NCI-H226 (cell line): ENCODE measurements around the gene OR6S1.
"Not testable (repeated sequence)": the region's sequence is repeated elsewhere in the genome, so short reads cannot be mapped to it uniquely, and the experiment has no call there.

Experiments
- DNase-seq: peaks from one replicate; pipeline ENCODE4 v3.0.0-alpha.2; 2015

Gene OR6S1

DNA sequence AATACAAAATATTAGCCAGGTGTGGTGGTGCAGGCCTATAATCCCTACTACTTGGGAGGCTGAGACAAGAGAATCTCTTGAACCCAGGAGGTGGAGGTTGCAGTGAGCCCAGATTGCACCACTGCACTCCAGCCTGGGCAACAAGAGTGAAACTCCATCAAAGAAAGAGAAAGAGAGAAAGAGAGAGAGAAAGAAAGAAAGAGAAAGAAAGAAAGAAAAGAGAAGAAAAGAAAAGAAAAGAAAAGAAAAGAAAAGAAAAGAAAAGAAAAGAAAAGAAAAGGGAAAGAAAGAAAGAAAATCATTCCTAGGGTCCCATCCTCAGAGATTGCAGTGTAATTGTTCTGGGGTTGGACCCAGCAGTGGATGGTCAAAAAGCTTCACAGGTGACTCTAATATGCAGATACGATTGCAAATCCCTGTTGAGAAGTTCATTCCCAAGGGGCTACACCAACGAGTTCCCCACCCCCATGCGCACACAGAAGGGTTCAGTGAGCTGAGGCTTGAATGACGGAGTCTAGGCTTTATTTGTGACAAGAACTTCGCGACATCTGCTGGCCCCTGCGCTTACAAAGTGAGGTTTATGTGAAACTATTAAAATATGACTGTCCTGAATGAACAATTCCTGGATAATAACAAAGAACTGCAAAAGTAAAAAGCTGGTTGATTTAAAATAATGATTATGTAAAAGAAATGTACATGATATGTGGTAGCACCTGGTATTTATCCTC lies 32.9 kb downstream of the OR6S1 start:
- no peak for DNase-seq

DNA sequence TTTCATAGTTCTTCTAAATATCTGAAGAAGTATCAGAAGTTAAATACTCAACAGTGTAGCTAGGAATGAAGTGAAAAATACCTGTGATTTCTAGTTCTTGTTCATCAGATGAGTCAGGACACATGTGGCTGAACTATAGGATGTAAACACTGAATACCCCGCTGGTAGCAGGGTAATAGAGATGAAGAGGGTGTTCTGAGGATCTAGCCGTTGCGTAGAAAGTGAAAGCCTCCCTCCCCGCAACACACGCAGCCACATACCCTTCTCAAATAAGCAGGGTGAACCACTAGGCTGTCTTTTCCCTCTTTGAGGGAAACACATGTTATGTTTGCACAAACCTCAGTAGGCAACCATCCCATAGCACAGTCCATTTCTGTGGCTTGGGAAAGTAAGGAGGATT lies 33.9 kb downstream of the OR6S1 start:
- DNase-seq: no peak

DNA sequence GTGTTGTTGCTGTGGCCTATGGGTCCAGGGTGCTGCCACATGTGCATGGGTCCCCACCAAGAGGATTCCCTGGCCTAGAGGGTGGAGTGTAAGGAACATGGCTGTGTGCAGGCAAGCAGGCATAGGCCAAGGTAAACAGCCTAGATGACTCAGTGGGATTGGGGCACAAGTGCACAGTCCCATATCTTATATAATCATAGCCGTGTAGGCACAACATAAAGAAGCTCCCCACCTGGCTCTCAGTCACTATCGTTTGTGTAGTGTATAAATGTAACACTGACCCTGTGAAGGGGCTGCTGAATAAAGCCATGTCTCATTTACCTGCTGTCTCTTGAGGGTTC lies 34.6 kb downstream of the OR6S1 start:
- no peak for DNase-seq

DNA sequence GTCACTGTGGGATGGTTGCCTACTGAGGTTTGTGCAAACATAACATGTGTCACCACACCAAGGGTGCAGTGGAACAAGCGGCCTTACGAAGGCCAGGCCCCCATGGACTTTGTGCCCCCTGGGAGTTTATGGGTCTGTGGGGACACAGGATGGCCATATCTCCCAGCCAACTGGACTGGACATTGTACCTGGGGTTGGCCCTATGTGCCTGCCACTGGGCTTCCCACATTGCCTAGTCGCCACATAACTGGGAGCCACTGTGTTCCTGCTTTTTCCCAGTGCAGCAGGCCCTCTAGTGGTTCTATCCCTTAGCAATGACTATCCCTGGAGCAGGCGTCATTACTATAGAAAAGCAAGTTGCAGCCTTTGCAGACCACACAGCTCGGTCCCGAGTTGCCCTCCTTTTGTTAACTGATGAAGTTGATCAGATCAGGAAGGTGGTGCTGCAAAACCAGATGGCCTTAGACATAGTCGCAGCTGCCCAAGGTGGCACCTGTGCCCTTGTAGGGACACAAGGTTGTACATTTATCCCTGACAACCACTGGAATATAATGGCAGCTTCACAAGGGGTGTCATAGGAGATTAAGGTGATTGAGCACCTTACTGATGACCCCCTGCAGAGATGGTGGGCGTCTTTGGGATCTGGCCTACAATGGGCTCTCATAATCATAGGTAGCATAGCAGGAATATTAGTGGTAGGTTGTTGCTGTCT lies 35.1 kb downstream of the OR6S1 start:
- DNase-seq: peak; percentile 32

DNA sequence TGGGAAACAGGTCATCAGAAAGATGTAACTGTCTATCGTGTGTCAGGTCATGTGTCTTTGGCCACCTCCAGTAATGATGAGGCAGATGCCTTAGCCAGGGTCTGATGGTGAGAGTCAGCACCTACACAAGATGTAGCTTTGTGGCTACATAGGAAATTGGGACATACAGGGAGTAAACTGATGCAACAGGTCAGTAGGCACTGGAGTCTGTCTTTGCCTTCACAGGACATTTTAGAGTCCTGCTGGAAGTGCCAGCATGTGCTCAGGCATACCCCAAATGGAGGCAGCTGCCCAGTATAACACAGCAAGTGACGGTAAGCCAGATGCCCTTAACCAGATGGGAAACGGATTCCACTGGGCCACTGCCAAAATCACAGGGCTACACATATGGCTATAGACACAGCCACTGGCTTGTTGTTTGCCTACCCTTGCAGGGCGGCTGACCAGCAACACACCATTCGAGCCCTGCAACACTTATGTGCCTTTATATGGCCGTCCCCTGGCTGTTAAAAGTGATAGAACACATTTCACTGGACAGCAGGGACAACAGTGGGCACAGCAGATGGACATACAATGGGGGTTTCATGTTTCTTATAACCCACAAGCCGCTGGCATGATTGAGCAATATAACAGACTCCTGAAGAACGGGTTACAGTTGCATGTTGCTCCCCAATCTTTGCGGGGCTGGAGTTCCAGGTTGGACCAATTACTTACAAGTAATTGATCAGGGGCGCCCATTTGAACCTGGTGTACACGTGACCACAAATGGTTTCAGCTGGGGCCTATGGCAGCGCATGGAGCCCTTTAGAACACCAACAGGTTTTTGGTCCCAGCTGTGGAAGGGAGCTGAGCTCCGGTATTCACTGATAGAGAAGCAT lies 37.4 kb downstream of the OR6S1 start:
- no peak for DNase-seq

DNA sequence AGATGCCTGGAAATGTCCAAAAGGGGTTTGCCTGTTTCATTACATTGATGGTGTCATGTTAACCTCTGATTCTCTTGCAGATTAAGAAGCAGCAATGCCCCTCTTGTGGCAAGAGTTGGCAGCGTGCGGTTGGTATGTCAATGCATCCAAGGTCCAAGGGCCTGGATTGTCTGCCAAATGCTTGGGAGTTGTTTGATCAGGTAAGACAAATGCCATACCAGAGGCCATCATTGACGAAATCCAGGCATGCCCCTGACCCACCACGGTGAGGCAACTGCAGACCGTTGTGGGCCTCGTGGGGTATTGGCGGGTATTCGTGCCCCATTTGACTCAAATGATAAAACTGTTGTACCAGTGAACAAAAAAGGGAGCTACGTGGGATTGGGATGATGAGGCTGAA lies 38.9 kb downstream of the OR6S1 start:
- no peak for DNase-seq

DNA sequence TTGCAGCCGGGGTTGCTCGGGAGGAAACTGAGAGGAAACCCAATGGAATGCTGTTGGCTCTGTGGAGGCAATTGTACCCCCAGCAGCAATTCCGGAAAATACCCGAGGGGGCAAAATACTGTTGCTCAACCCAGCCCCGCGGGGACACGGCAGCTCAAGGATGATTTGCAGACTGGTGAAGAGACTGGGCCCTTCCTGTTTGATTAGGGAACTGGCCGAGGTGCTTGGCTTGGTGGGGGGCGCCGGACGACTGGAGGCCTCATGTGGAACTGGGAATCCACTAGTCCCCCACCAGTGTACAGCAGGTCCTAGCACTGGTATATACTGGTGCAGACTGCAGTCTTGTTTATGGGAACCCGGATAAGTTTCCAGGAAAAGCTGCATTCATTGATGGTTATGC lies 40.0 kb downstream of the OR6S1 start:
- no peak for DNase-seq

DNA sequence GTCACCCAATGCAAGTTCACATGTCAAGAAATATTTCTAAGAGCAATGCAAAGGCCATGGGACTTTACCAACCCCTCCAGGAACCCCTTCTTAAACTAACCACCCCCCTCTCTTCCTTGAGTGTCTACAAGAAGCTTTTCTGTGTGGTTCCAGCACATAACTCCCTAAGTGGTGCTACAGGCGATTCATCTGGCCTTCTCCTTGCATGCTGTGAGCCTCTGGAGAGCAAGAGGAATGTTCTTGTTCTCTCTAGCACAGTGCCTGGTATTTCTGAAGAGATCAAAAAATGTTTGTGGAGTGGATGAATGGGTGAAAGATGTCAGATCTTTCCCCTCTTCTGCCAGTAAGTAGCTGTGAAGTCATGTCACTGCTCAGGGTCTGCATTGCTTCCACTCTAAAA lies 44.4 kb downstream of the OR6S1 start:
- DNase-seq: no peak

DNA sequence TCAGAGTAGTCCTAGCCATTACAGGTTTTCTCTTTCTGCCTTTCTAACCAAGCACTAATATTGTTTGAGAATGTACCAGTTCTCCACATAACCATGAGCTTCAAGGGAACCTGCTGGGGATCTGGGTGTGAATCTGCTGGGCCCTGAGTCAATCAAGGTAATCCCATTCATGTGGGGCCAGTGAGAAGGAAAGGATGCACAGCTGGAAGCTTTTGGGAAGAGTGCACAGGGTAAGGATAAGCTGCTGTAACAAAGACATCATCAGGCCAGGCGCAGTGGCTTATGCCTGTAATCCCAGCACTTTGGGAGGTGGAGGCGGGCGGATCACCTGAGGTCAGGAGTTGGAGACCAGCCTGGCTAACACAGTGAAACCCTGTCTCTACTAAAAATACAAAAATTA lies 45.8 kb downstream of the OR6S1 start:
- not testable (repeated sequence) for DNase-seq

DNA sequence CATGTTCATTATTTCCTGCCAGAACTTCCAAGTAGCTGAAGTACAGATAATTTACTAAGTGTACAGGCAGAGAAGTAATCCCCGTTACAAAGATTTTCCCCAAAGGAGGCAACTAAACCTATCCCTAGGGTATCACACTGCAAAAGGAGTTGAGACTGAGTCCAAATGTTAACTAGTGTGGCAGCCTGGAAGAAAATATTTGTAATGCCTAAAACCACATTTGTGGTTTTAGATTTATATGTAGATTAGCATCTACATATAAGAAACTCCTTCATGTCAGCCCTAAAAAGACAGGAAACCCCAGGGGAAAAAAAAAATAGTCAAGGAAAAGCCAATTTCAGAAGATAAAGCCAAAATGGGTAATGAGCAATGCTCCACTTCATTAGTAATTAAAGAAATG lies 48.9 kb downstream of the OR6S1 start:
- DNase-seq: no peak

DNA sequence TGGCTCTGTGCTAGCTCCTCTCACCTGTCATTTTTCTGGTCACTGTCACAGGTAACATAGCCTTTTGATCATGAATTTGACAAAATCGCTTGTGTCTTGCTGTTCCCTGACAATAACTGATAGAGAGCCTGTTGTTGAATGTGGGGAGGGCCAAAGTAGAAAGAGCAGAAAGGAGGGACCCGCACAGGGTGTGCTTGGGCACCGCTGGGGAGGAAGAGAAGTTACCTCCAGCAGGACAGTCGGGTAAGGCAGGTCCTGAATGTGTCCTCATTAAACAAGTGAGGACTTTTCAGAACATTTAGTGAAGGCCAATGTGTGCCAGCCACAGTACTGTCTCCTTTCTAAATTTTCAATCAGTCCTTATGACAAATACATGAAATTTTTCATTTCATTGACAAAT lies 50.3 kb downstream of the OR6S1 start, which contains the start of gene RNASE12:
TSS of gene RNASE12 (minus strand) at position 142 of the 400 bp plus-strand sequence. CDS start 653 bp downstream, outside the sequence.
- DNase-seq: no peak
